ENCODE measurements around the gene OR8H1.

Gene OR8H1

GRCh38 chr11:56292154-56292553 is at the start of gene OR8H1:
Gene OR8H1 (minus strand): TSS chr11:56292254. CDS start chr11:56291062, 1,192 bp downstream.
- no peak for DNase-seq (ENCODE audit: low spot score)

GRCh38 chr11:56340289-56340688 is 48.2 kb upstream of the OR8H1 start:
- DNase-seq (ENCODE audit: low spot score): no peak

- DNase-seq (ENCODE audit: low spot score): no peak
These were observed 41.1 kb upstream of the OR8H1 start for GRCh38 chr11:56333156-56333555.

- DNase-seq (ENCODE audit: low spot score): no peak
These were observed 39.9 kb upstream of the OR8H1 start for GRCh38 chr11:56331861-56332491.

- DNase-seq (ENCODE audit: low spot score): no peak
These were observed 22.8 kb upstream of the OR8H1 start, which contains the start of gene OR8K3 for GRCh38 chr11:56314844-56315243. Gene OR8K3 (plus strand): TSS chr11:56315144. CDS start chr11:56318307, 3,163 bp downstream.

GRCh38 chr11:56307836-56308235 is 15.8 kb upstream of the OR8H1 start:
- no peak for DNase-seq (ENCODE audit: low spot score)

- DNase-seq (ENCODE audit: low spot score): no peak
These were observed 4.8 kb upstream of the OR8H1 start for GRCh38 chr11:56296898-56297297.

GRCh38 chr11:56273854-56274253 is 18.2 kb downstream of the OR8H1 start, which contains the start of gene OR5T1:
Gene OR5T1 (plus strand): TSS chr11:56274154. CDS start chr11:56275639, 1,485 bp downstream.
- no peak for DNase-seq (ENCODE audit: low spot score)

- no peak for DNase-seq (ENCODE audit: low spot score)
These were observed 21.0 kb downstream of the OR8H1 start for GRCh38 chr11:56271092-56271491.

- no peak for DNase-seq (ENCODE audit: low spot score)
These were observed 40.1 kb downstream of the OR8H1 start, which contains the start of gene OR5T3 for GRCh38 chr11:56251954-56252353. Gene OR5T3 (plus strand): TSS chr11:56252254. CDS start chr11:56252254, 0 bp downstream.

All from RKO (cell line).